ENCODE results near the gene SNAP25. TPM values are rescaled to one million over a fixed set of nuclear protein-coding genes. Genes with fewer than 3 reads are reported as not detected.

Gene SNAP25
- total RNA-seq, 1 experiment from 2014 or later = 0.62 TPM

DNA sequence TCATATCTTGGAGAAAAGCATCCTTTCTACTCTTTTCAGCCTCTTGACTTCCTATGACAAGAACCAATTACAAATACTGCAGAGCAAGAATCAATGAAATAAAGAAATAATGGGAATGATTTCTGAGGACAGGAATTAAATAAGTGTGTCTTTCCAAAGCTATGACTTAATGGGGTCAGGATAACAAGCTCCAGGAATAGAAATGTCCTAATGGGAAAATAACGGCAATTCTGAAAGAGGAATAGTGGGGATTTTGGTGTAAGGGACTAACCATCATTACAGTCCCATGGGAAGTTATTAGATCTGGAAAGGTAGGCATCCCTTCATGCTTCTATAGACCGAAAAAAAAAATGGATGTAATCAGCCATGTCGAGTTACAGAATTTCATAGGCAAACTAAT lies 28.2 kb upstream of the SNAP25 start:
- Histone ChIP-seq H3K27me3 (ENCODE audit: control insufficient read depth, insufficient read depth, low read length) (no peaks in the 10 kb centered on the region), H3K4me3 (ENCODE audit: insufficient read depth, low read depth, low read length) (no peak overlapping the region), H3K36me3 (replicated peaks; ENCODE audit: control insufficient read depth, insufficient read depth, low read length) (no peaks in the 10 kb centered on the region)
- no peak for DNase-seq

- Histone ChIP-seq H3K36me3 (replicated peaks; ENCODE audit: control insufficient read depth, insufficient read depth, low read length) (no peaks in the 10 kb centered on the region), H3K4me3 (ENCODE audit: insufficient read depth, low read depth, low read length) (no peak overlapping the region), H3K27me3 (ENCODE audit: control insufficient read depth, insufficient read depth, low read length) (no peaks in the 10 kb centered on the region)
- no peak for DNase-seq
These were observed 26.5 kb upstream of the SNAP25 start for GRCh38 chr20:10192171-10192570.

DNA sequence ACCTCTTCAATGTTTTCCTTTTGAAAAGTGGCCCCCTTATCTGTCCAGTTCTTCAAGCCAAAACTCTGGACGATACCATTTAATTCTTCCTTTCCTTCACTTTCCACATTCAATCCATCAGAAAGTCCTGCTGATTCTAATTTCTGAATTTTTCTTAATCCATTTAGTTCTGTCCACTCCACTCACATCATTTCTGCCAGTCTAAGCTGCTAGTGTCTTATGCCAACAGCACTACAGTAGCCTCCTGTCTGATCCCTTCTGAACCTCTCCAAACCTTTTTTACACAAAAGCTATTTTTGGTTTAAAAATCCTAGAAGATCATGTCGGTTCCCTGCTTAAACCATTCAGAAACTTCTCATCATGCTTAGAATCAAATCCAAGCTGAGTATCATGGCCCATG lies 24.5 kb upstream of the SNAP25 start:
- H3K27me3 ChIP-seq (ENCODE audit: control insufficient read depth, insufficient read depth, low read length) = no peaks in the 10 kb centered on the region
- DNase-seq = no peak
- H3K36me3 ChIP-seq (replicated peaks; ENCODE audit: control insufficient read depth, insufficient read depth, low read length) = no peaks in the 10 kb centered on the region
- H3K4me3 ChIP-seq (ENCODE audit: insufficient read depth, low read depth, low read length) = no peak overlapping the region

- Histone ChIP-seq H3K36me3 (replicated peaks; ENCODE audit: control insufficient read depth, insufficient read depth, low read length) (no peaks in the 10 kb centered on the region), H3K4me3 (ENCODE audit: insufficient read depth, low read depth, low read length) (no peak overlapping the region)
- no peak for DNase-seq
These were observed 18.3 kb upstream of the SNAP25 start for GRCh38 chr20:10200330-10200729.

DNA sequence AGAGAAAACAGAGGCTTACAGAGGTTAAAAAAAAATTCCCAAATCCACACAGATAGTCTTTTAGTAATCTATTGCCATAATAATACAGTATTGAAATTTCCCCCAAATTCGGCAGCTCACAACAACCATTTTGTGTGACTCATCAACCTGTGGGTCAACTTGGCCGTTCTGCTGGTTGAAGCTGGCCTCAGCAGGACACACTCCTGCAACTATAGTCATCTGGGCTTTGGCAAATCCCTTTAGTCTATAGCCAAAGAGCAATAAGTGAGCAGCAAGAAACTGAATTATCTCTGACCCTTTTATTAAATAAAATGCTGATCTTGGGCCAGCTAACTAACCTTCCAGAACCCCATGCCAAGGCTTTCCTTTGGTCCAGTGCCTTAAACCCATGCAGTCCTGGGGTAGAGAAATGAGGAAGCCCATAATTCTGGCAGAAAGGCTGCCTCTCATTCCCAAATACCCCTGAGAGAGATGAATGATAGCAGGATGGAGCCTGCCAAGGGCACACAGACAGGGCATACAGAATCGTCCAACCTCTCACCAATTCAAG lies 17.2 kb upstream of the SNAP25 start:
- no peak for DNase-seq
- Histone ChIP-seq H3K27me3 (ENCODE audit: control insufficient read depth, insufficient read depth, low read length) (no peaks in the 10 kb centered on the region), H3K36me3 (replicated peaks; ENCODE audit: control insufficient read depth, insufficient read depth, low read length) (no peaks in the 10 kb centered on the region), H3K4me3 (ENCODE audit: insufficient read depth, low read depth, low read length) (no peak overlapping the region)

More at GRCh38 chr20:10200330-10200729, 18.3 kb upstream of the SNAP25 start:
- no peaks in the 10 kb centered on the region for H3K27me3 ChIP-seq (ENCODE audit: control insufficient read depth, insufficient read depth, low read length)

- H3K4me3 ChIP-seq (ENCODE audit: insufficient read depth, low read depth, low read length) = no peak overlapping the region
- H3K27me3 ChIP-seq (ENCODE audit: control insufficient read depth, insufficient read depth, low read length) = no peaks in the 10 kb centered on the region
- no peak for DNase-seq
- H3K36me3 ChIP-seq (replicated peaks; ENCODE audit: control insufficient read depth, insufficient read depth, low read length) = no peaks in the 10 kb centered on the region
These were observed 9.5 kb upstream of the SNAP25 start for GRCh38 chr20:10209091-10209490.

- Histone ChIP-seq H3K36me3 (replicated peaks; ENCODE audit: control insufficient read depth, insufficient read depth, low read length) (no peaks in the 10 kb centered on the region), H3K27me3 (ENCODE audit: control insufficient read depth, insufficient read depth, low read length) (peaks cover 4% of the 10 kb centered on the region; the same call in 1 of the 2 replicates), H3K4me3 (ENCODE audit: insufficient read depth, low read depth, low read length) (no peak overlapping the region)
- no peak for DNase-seq
These were observed 5.1 kb upstream of the SNAP25 start for GRCh38 chr20:10213526-10213925.

DNA sequence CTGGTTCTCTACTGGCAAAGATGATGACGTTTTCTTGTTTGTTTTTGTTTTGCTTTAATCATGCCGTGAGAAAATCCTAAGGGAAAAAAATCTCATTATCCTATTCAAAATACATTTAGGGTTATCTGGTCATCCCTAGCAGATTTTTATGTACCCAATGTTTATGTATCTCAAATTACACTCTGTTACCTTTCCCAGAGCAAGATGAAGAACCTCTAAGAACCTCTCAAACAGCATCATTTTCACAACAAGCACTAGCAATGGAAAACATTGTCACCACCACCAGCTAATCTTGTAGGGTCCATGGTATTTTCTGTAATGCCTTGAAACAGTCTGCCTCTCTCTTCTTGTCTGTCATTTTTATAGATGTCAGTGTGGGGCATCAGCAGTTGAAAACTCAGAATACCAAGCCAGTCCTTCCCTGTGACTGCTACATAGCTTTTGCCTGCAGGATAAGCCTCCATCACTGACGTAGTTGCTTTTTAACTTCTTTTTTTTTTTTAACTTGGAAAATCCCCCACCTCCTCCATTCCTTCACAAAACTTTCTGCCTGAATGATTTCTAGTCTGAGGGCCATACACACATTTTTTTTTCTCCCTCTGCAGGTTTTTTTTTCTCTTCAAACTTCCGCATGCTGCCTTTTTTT lies 2.4 kb upstream of the SNAP25 start:
- Histone ChIP-seq H3K27me3 (ENCODE audit: control insufficient read depth, insufficient read depth, low read length) (peaks cover 4% of the 10 kb centered on the region; the same call in 1 of the 2 replicates), H3K4me3 (ENCODE audit: insufficient read depth, low read depth, low read length) (no peak overlapping the region), H3K36me3 (replicated peaks; ENCODE audit: control insufficient read depth, insufficient read depth, low read length) (no peaks in the 10 kb centered on the region)
- peak; percentile 11 for DNase-seq

DNA sequence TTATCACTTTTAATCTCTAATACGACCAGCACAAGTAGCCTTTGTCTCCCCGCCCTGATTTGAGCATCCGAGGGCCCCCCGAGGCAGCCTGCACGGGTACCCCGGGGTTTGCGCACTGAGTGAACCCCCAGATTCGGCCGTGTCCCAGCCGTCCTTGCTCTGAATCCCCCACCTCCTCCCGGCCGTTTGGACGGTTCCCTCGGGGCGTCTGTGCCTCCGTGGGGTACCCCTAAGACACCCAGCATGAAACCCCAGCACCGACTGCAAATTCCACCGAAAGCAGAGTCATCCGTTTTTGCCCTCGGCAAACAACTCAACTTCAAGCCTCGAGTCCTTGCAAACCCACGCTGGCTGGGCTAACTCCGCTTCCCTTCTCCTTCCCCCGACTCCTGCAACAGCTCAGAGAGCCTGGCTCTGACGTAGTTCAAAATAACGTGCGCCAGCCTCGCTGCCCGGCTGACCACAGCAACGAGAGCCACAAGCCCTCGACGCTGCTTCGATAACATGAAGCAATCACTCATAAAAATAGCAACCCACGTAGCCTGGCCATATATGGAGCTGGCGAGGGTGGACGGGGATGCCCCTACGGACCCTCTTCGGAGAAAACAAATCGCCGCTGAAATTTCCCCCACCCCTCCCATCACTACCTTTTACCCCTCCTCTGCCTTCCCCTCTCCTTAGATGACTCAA lies 764 bp upstream of the SNAP25 start:
- DNase-seq = peak; percentile 72
- Histone ChIP-seq H3K27me3 (ENCODE audit: control insufficient read depth, insufficient read depth, low read length) (peaks cover 4% of the 10 kb centered on the region; the same call in 1 of the 2 replicates), H3K36me3 (replicated peaks; ENCODE audit: control insufficient read depth, insufficient read depth, low read length) (no peaks in the 10 kb centered on the region)

DNA sequence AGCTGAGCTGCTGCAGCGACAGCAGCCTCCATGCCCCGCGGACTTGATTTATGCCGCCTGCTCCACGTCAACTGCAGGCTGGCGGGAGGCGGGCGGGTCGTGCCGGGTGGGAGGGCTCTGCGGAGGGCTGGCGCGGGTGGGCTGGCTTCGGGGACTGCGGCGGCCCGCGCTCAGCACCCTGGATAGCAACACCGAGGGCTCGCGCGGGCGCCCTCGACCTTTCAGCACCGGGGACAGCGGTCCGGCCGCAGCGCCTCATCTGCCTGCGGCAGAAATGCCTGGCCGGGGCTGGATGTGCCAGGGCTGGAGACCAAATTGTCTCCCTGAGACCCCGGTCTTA lies 792 bp downstream of the SNAP25 start:
- Histone ChIP-seq H3K4me3 (ENCODE audit: insufficient read depth, low read depth, low read length) (peak overlapping the region; percentile 52), H3K36me3 (replicated peaks; ENCODE audit: control insufficient read depth, insufficient read depth, low read length) (no peaks in the 10 kb centered on the region), H3K27me3 (ENCODE audit: control insufficient read depth, insufficient read depth, low read length) (peaks cover 4% of the 10 kb centered on the region; the same call in 1 of the 2 replicates)
- DNase-seq = peak; percentile 87

More for the DNA sequence above, 764 bp upstream of the SNAP25 start:
- H3K4me3 ChIP-seq (ENCODE audit: insufficient read depth, low read depth, low read length) = peak overlapping the region; percentile 59

DNA sequence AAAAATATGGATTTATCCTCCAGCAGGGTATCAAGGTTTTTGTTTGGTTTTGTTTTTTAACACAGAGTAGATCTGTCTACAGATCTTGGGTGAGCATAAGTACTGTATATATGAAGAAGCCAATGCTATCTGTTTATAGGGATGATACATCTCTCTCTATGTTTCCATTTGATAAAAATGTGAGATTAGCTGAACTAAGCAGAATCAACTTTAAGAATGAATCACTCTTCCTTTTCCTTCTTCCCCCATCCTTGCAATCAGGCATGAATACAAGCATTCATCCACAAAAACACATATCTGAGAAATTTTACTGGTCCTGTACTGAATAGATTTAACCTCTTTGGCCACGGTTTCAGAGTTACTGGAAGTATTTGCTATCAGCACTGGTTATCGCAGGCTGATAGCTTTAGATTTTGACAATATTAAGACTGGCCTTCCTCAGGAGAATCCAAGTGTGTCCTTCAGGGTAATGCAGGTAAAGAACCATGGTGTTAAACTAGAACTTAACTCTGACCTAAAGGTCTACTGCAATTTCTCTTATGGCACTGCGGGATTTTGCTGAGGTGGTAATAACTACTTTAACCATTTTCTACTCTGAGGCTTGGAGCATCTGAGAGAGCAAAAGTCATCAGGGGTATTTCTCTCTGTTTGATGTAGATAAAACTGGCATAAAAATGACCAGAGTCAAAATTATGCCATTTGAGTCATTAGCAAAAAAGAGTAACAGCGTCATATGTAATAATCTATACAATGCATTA lies 1.5 kb downstream of the SNAP25 start:
- Histone ChIP-seq H3K36me3 (replicated peaks; ENCODE audit: control insufficient read depth, insufficient read depth, low read length) (no peaks in the 10 kb centered on the region), H3K4me3 (ENCODE audit: insufficient read depth, low read depth, low read length) (no peak overlapping the region), H3K27me3 (ENCODE audit: control insufficient read depth, insufficient read depth, low read length) (peaks cover 3% of the 10 kb centered on the region; the same call in 1 of the 2 replicates)
- no peak for DNase-seq

- no peak overlapping the region for H3K4me3 ChIP-seq (ENCODE audit: insufficient read depth, low read depth, low read length)
These were observed 2.4 kb downstream of the SNAP25 start for GRCh38 chr20:10221021-10221420.

DNA sequence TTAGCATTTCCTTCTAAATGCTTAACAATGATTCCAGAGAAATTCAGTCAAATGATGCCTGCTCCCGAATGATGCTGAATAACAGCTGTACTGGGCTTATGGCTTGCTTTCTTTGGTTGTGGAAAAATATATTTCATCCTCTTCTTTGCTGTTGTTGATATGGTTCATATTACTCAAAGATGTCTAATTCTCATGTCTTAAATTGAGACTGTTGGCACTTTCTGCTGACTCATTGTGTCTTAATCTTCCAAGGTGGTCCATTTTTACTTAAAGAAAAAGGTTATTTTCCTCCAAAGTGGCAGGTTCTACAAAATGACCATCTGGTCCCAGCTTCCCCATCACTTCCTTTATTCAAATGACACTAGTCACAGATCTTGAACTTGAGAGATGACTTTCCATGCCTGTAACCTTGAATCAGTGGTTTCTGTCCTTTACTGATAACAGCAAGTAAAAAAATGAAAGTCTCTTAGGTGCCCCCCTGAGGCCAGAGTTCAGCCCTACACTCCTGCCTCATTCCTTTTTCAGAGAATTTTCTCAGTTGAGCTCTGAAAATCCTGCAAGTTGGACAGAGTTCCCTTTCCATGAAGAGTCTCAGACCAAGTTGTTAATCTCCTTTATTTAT lies 6.9 kb downstream of the SNAP25 start:
- Histone ChIP-seq H3K4me3 (ENCODE audit: insufficient read depth, low read depth, low read length) (no peak overlapping the region), H3K36me3 (replicated peaks; ENCODE audit: control insufficient read depth, insufficient read depth, low read length) (no peaks in the 10 kb centered on the region), H3K27me3 (ENCODE audit: control insufficient read depth, insufficient read depth, low read length) (no peaks in the 10 kb centered on the region)
- DNase-seq = peak; percentile 52

More at GRCh38 chr20:10221021-10221420, 2.4 kb downstream of the SNAP25 start:
- no peak for DNase-seq
- H3K36me3 ChIP-seq (replicated peaks; ENCODE audit: control insufficient read depth, insufficient read depth, low read length) = no peaks in the 10 kb centered on the region
- H3K27me3 ChIP-seq (ENCODE audit: control insufficient read depth, insufficient read depth, low read length) = peaks cover under 1% of the 10 kb centered on the region; the same call in 1 of the 2 replicates

- no peak overlapping the region for H3K4me3 ChIP-seq (ENCODE audit: insufficient read depth, low read depth, low read length)
- H3K36me3 ChIP-seq (replicated peaks; ENCODE audit: control insufficient read depth, insufficient read depth, low read length) = no peaks in the 10 kb centered on the region
- DNase-seq = no peak
- H3K27me3 ChIP-seq (ENCODE audit: control insufficient read depth, insufficient read depth, low read length) = no peaks in the 10 kb centered on the region
These were observed 9.7 kb downstream of the SNAP25 start for GRCh38 chr20:10228330-10228729.
